ENCODE measurements around the gene PHKB. TPM values are rescaled to one million over a fixed set of nuclear protein-coding genes. Genes with fewer than 3 reads are reported as not detected.

Gene PHKB
- total RNA-seq, 1 donor from 2014 or later: 109 TPM

- Mint-ChIP-seq H3K27me3 (ENCODE audit: insufficient read depth, low read depth) (no peaks in the 10 kb centered on the region), H3K9me3 (no peaks in the 10 kb centered on the region), H3K36me3 (peaks cover 4% of the 10 kb centered on the region), H3K4me3 (no peak overlapping the region), H3K27ac (no peak overlapping the region), H3K4me1 (peaks cover 6% of the 10 kb centered on the region)
- H3F3A ChIP-seq (ENCODE audit: low read depth): no peaks in the 10 kb centered on the region
- TF ChIP-seq CTCF (IDR thresholded peaks at IDR 0.05) (no peak), EZH2 (IDR thresholded peaks at IDR 0.05) (no peak), EZH2phosphoT487 (IDR thresholded peaks at IDR 0.05) (no peak)
- no peak for DNase-seq (ENCODE audit: low spot score)
- H4K20me1 ChIP-seq (ENCODE audit: low read depth): no peaks in the 10 kb centered on the region
- H3K27ac ChIP-seq: no peak overlapping the region
- H2AFZ ChIP-seq (replicated peaks): no peak overlapping the region
- H3K9me3 ChIP-seq (ENCODE audit: low read depth): no peaks in the 10 kb centered on the region
- no peaks in the 10 kb centered on the region for H3K79me2 ChIP-seq (ENCODE audit: low read depth)
- no peaks in the 10 kb centered on the region for H3K4me1 ChIP-seq
- H3K36me3 ChIP-seq: no peaks in the 10 kb centered on the region
- no peak overlapping the region for H3K9ac ChIP-seq
- H3K4me2 ChIP-seq: no peak overlapping the region
- H3K4me3 ChIP-seq: no peak overlapping the region
- no peaks in the 10 kb centered on the region for H3K27me3 ChIP-seq
Observed at GRCh38 chr16:47644661-47645060, 183.5 kb downstream of the PHKB start.

- H3K27ac ChIP-seq: no peak overlapping the region
- DNase-seq (ENCODE audit: low spot score): no peak
- Mint-ChIP-seq H3K27me3 (ENCODE audit: insufficient read depth, low read depth) (no peaks in the 10 kb centered on the region), H3K36me3 (peaks cover 4% of the 10 kb centered on the region), H3K4me3 (no peak overlapping the region), H3K9me3 (no peaks in the 10 kb centered on the region), H3K4me1 (peaks cover 6% of the 10 kb centered on the region), H3K27ac (no peak overlapping the region)
- no peaks in the 10 kb centered on the region for H4K20me1 ChIP-seq (ENCODE audit: low read depth)
- no peaks in the 10 kb centered on the region for H3K79me2 ChIP-seq (ENCODE audit: low read depth)
- H3F3A ChIP-seq (ENCODE audit: low read depth): no peaks in the 10 kb centered on the region
- no peaks in the 10 kb centered on the region for H3K4me1 ChIP-seq
- no peaks in the 10 kb centered on the region for H3K9me3 ChIP-seq (ENCODE audit: low read depth)
- H3K27me3 ChIP-seq: no peaks in the 10 kb centered on the region
- no peak overlapping the region for H3K4me2 ChIP-seq
- no peaks in the 10 kb centered on the region for H3K36me3 ChIP-seq
- no peak overlapping the region for H3K4me3 ChIP-seq
- H3K9ac ChIP-seq: no peak overlapping the region
- no peak overlapping the region for H2AFZ ChIP-seq (replicated peaks)
- TF ChIP-seq EZH2phosphoT487 (IDR thresholded peaks at IDR 0.05) (no peak), CTCF (IDR thresholded peaks at IDR 0.05) (no peak), EZH2 (IDR thresholded peaks at IDR 0.05) (no peak)
Observed at GRCh38 chr16:47646914-47647313, 185.8 kb downstream of the PHKB start.

- DNase-seq (ENCODE audit: low spot score): no peak
- Histone ChIP-seq H4K20me1 (ENCODE audit: low read depth) (no peaks in the 10 kb centered on the region), H3K27ac (no peak overlapping the region), H3K4me3 (no peak overlapping the region), H3K4me2 (no peak overlapping the region), H3F3A (ENCODE audit: low read depth) (peaks cover 7% of the 10 kb centered on the region), H3K9me3 (ENCODE audit: low read depth) (no peaks in the 10 kb centered on the region), H3K9ac (no peak overlapping the region), H3K27me3 (no peaks in the 10 kb centered on the region), H3K79me2 (ENCODE audit: low read depth) (no peaks in the 10 kb centered on the region), H2AFZ (replicated peaks) (no peak overlapping the region), H3K4me1 (peaks cover 5% of the 10 kb centered on the region), H3K36me3 (no peaks in the 10 kb centered on the region)
- Mint-ChIP-seq H3K4me1 (peaks cover 4% of the 10 kb centered on the region), H3K27ac (no peak overlapping the region), H3K36me3 (peaks cover 15% of the 10 kb centered on the region), H3K27me3 (ENCODE audit: insufficient read depth, low read depth) (no peaks in the 10 kb centered on the region), H3K9me3 (no peaks in the 10 kb centered on the region), H3K4me3 (no peak overlapping the region)
- TF ChIP-seq EZH2 (IDR thresholded peaks at IDR 0.05) (no peak), EZH2phosphoT487 (IDR thresholded peaks at IDR 0.05) (no peak), CTCF (IDR thresholded peaks at IDR 0.05) (no peak)
Observed at GRCh38 chr16:47657032-47657431, 195.9 kb downstream of the PHKB start.

Measured in neural progenitor cell (in vitro differentiated cells).